Caco-2 (cell line): Measurements from ENCODE around the gene PNPLA1. TPM values are rescaled to one million over a fixed set of nuclear protein-coding genes. Genes with fewer than 3 reads are reported as not detected.

ENCODE experiments used
- BruUV-seq: library from RNA; stranded (reverse); fragments of 400-500 nt; replicated peaks from 2 replicates; lab custom pipeline; 2021; lab: Mats Ljungman, UMichigan
- CTCF ChIA-PET: fragments of 300-600 bp; sonication (Branson Sonifier 250); formaldehyde crosslinking; loops from one replicate; lab custom pipeline; 2022; ENCODE audit warnings: antibody characterized with exemption; lab: Charles Lee
- POLR2A ChIA-PET: fragments of 300-600 bp; sonication (Branson Sonifier 250); formaldehyde crosslinking; loops from one replicate; lab custom pipeline; 2022; ENCODE audit warnings: antibody characterized with exemption; lab: Charles Lee
- DNase-seq, 2 experiments: peaks; one replicate each; pipeline versions ENCODE4 v3.0.0 to v3.0.0-alpha.2; 2020 to 2022
- H3K27me3 ChIP-seq: replicated peaks from 2 replicates; pipeline ENCODE4 v1.6.0; 2011; ENCODE audit warnings: low read length; ENCODE audit not compliant: control insufficient read depth, insufficient read depth
- H3K36me3 ChIP-seq: 2 replicates; pipeline ENCODE4 v1.5.1; 2011; ENCODE audit warnings: low read length; ENCODE audit not compliant: control insufficient read depth, insufficient read depth
- H3K4me1 ChIP-seq: fragments of 250-450 bp; sonication (Bioruptor Pico); 2 replicates; pipeline ENCODE4 v1.5.1; 2020; ENCODE audit warnings: mild to moderate bottlenecking
- H3K4me3 ChIP-seq: 2 replicates; pipeline ENCODE4 v1.5.1; 2011; ENCODE audit warnings: low read depth, mild to moderate bottlenecking, control low read depth, low read length
- H3K9me3 ChIP-seq: fragments of 250-450 bp; sonication (Bioruptor Pico); 2 replicates; pipeline ENCODE4 v1.5.1; 2020; ENCODE audit warnings: mild to moderate bottlenecking, moderate library complexity
- H3K27ac Mint-ChIP-seq: one replicate; pipeline ENCODE4 v1.8.0; 2022; ENCODE audit warnings: mixed read lengths; ENCODE audit not compliant: unreplicated experiment
- H3K27me3 Mint-ChIP-seq: one replicate; pipeline ENCODE4 v1.8.0; 2022; ENCODE audit warnings: mixed read lengths; ENCODE audit not compliant: insufficient read depth, unreplicated experiment
- H3K36me3 Mint-ChIP-seq: one replicate; pipeline ENCODE4 v1.8.0; 2022; ENCODE audit warnings: mild to moderate bottlenecking, mixed read lengths; ENCODE audit not compliant: insufficient read depth, unreplicated experiment
- H3K4me1 Mint-ChIP-seq: one replicate; pipeline ENCODE4 v1.8.0; 2022; ENCODE audit warnings: low read depth, mixed read lengths; ENCODE audit not compliant: unreplicated experiment
- H3K4me3 Mint-ChIP-seq: one replicate; pipeline ENCODE4 v1.8.0; 2022; ENCODE audit warnings: mild to moderate bottlenecking, moderate library complexity, mixed read lengths; ENCODE audit not compliant: unreplicated experiment
- H3K9me3 Mint-ChIP-seq: one replicate; pipeline ENCODE4 v1.8.0; 2022; ENCODE audit warnings: mixed read lengths; ENCODE audit not compliant: unreplicated experiment
- intact Hi-C: fragments of 100-400 bp; cut with micrococcal nuclease; formaldehyde crosslinking; loops from one replicate; pipeline ENCODE4 v1.10.0; 2022; ENCODE audit not compliant: unreplicated experiment
- total RNA-seq: library from RNA; stranded (reverse); gene quantifications from 2 replicates; pipeline ENCODE4 v1.2.3, GENCODE V29; 2022
- TF ChIP-seq, protein P1 (sequence below), 2 experiments: fragments of 200-600 bp in 1 of 2; IDR thresholded peaks; 1 replicate in 1 of 2; 2 replicates in 1 of 2; pipeline versions ENCODE4 v1.5.1 to v1.8.0; 2011 to 2022; ENCODE audit warnings: antibody characterized with exemption in 1 of 2, control low read depth in 1 of 2, inconsistent platforms in 1 of 2, low read depth in 1 of 2, low read length in 1 of 2, mild to moderate bottlenecking in 1 of 2, moderate library complexity in 1 of 2; ENCODE audit not compliant: insufficient read depth in 1 of 2, severe bottlenecking in 1 of 2, unreplicated experiment in 1 of 2

The PNPLA1 gene
- total RNA-seq, 1 experiment from 2014 or later = 0.25 TPM

DNA sequence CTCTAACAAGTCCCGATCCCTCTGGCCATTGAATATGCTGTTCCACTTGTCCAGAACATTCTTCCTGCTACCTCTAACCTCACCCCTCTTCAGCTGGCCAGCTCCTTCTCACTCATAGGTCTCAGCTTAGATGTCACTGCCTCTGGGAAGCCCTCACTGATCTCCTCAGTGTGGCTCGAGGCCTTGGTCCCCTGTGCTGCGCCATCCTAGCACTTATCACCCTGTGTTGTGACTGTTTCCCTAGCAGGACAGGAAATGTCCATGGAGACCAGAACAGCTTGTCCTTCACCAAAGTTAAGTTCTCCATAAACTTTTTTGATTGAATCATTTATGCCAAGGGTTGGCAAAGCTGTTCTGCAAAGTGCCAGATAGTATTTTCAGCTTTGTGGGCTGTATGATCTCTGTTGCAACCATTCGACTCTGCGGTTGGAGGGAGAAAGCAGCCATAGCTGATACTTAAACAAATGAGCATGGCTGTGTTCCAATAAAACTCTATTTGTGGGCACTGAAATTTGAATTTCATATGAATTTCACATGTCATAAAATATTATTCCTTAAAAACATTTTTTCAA is 73.3 kb downstream of the PNPLA1 start:
- ChIA-PET CTCF (interaction anchor here (0.6 kb wide), 1 partner anchor 8 kb away, joined by 3 read pairs; no protein-coding TSS in a partner anchor), POLR2A (no interaction called here)
- no peaks in the 10 kb centered on the region for H3K27me3 Mint-ChIP-seq

DNA sequence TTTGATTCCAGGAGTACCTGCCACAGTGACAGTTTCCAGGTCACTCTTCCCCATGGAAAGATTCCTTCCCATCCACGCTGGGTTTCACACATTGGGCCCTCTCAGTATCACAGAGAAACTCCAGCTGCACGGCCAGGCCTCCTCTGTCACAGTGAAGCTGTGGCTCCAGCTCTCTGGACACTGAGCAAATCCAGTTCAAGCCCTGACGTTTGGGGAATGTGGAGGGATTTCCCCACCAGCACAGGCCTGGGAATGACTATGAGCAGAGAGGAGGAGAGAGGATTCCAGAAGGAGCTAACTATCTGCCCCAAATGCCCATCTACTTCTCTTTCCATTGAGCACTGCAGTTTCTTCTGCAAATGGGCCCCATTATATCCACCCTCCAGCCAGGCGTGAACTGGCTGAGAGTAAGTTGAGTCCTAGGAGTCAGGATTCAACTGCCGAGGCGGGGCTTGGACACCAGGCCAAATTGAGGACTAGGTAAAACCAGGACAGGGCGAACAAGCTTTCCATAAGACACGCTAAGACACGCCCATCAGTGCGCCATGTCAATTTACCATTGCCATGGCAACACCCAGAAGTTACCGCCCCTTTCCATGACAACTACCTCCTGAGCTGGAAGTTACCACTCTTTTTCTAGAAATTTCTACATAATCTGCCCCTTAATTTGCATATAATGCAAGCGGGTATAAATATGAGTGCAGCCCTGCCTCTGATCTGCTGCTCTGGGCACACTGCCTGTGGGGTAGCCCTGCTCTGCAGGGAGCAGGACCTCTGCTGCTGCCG is 76.0 kb downstream of the PNPLA1 start:
- no peak overlapping the region for H3K27ac Mint-ChIP-seq
- no peaks in the 10 kb centered on the region for H3K27me3 Mint-ChIP-seq
- H3K4me3 Mint-ChIP-seq = no peak overlapping the region
- ChIA-PET CTCF (no interaction called here), POLR2A (no interaction called here)
- TF ChIP-seq, protein P1, sequence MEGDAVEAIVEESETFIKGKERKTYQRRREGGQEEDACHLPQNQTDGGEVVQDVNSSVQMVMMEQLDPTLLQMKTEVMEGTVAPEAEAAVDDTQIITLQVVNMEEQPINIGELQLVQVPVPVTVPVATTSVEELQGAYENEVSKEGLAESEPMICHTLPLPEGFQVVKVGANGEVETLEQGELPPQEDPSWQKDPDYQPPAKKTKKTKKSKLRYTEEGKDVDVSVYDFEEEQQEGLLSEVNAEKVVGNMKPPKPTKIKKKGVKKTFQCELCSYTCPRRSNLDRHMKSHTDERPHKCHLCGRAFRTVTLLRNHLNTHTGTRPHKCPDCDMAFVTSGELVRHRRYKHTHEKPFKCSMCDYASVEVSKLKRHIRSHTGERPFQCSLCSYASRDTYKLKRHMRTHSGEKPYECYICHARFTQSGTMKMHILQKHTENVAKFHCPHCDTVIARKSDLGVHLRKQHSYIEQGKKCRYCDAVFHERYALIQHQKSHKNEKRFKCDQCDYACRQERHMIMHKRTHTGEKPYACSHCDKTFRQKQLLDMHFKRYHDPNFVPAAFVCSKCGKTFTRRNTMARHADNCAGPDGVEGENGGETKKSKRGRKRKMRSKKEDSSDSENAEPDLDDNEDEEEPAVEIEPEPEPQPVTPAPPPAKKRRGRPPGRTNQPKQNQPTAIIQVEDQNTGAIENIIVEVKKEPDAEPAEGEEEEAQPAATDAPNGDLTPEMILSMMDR (IDR thresholded peaks at IDR 0.05; ENCODE audit: insufficient read depth in 1 of 2, low read depth in 1 of 2, low read length in 1 of 2, severe bottlenecking in 1 of 2, unreplicated experiment in 1 of 2) = no peak
- no peaks in the 10 kb centered on the region for H3K9me3 Mint-ChIP-seq
- BruUV-seq = no TSS peak
- intact Hi-C loops = no loop called here
- H3K36me3 ChIP-seq = no peaks in the 10 kb centered on the region
- peaks cover 10% of the 10 kb centered on the region for H3K4me1 Mint-ChIP-seq
- H3K9me3 ChIP-seq = no peaks in the 10 kb centered on the region
- H3K4me3 ChIP-seq = no peak overlapping the region
- no peaks in the 10 kb centered on the region for H3K27me3 ChIP-seq
- DNase-seq = no peak
- no peaks in the 10 kb centered on the region for H3K36me3 Mint-ChIP-seq
- H3K4me1 ChIP-seq = peaks cover 19% of the 10 kb centered on the region

More for the DNA sequence above, 73.3 kb downstream of the PNPLA1 start:
- Histone ChIP-seq H3K4me1 (peaks cover 20% of the 10 kb centered on the region; the same call in 1 of the 2 replicates), H3K9me3 (no peaks in the 10 kb centered on the region), H3K4me3 (no peak overlapping the region), H3K36me3 (no peaks in the 10 kb centered on the region), H3K27me3 (no peaks in the 10 kb centered on the region)
- Mint-ChIP-seq H3K4me3 (no peak overlapping the region), H3K4me1 (no peaks in the 10 kb centered on the region), H3K27ac (no peak overlapping the region), H3K36me3 (no peaks in the 10 kb centered on the region), H3K9me3 (no peaks in the 10 kb centered on the region)
- intact Hi-C loops = loop anchor here (5.0 kb wide), 1 partner anchor 41 kb away; no protein-coding TSS in a partner anchor
- no peak for DNase-seq
- no TSS peak for BruUV-seq
- TF ChIP-seq, protein P1 (IDR thresholded peaks at IDR 0.05; ENCODE audit: insufficient read depth in 1 of 2, low read depth in 1 of 2, low read length in 1 of 2, severe bottlenecking in 1 of 2, unreplicated experiment in 1 of 2) = no peak

DNA sequence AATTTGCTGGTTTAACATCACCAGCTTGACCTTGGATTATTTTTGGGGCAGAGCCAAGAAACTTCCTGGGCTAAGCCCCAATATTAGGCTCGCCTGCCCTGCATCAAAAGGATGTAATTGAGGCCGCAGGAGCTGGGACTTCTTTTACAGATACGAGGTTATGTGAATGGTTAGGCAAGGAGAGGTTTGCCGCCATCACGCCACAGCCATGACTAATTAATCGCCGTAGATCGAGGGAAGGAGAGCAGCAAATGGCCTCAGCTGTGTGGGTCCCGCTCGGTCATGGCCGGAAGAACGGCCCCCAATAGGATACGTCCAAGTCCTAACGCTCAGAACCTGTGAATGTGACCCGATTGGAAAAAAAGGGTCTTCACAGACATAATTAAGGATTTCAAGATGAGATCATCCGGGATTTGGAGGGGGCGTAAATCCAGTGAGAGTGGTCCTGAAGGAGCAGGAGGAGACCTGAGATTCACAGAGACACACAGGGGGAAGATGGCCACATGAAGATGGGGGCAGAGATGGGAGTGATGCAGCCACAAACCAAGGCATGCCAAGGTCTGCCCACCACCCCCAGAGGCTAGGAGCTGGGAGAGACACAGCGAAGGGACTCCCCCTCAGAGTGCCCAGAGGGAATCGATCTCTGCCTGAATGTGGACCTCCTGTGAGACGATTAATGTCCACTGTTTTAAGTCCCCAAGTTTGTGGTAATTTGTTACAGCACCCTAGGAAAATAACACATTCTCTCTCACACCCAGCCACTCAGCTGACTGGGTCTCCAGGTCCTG is 76.8 kb downstream of the PNPLA1 start:
- Histone ChIP-seq H3K36me3 (no peaks in the 10 kb centered on the region), H3K4me1 (peaks cover 20% of the 10 kb centered on the region), H3K27me3 (no peaks in the 10 kb centered on the region), H3K4me3 (no peak overlapping the region), H3K9me3 (no peaks in the 10 kb centered on the region)
- Mint-ChIP-seq H3K36me3 (no peaks in the 10 kb centered on the region), H3K4me1 (peaks cover 12% of the 10 kb centered on the region), H3K9me3 (no peaks in the 10 kb centered on the region), H3K4me3 (no peak overlapping the region), H3K27me3 (no peaks in the 10 kb centered on the region), H3K27ac (no peak overlapping the region)
- intact Hi-C loops = no loop called here
- CTCF ChIA-PET = interaction anchor here (0.9 kb wide), 1 partner anchor 14 kb away, joined by 3 read pairs; no protein-coding TSS in a partner anchor
- POLR2A ChIA-PET = no interaction called here
- DNase-seq = no peak
- TF ChIP-seq, protein P1 (IDR thresholded peaks at IDR 0.05; ENCODE audit: insufficient read depth in 1 of 2, low read depth in 1 of 2, low read length in 1 of 2, severe bottlenecking in 1 of 2, unreplicated experiment in 1 of 2) = no peak
- BruUV-seq = no TSS peak
